Neural progenitor cell (in vitro differentiated cells): ENCODE results near the gene OXLD1. TPM values are rescaled to one million over a fixed set of nuclear protein-coding genes. Genes with fewer than 3 reads are reported as not detected.

Experiments used
- DNase-seq: peaks from one replicate; pipeline ENCODE4 v3.0.0-alpha.2; 2016; ENCODE audit warnings: low spot score
- H2AFZ ChIP-seq: fragments of 200-600 bp; sonication (generic); replicated peaks from 2 replicates; pipeline ENCODE4 v1.6.1; 2016; ENCODE audit warnings: antibody characterized with exemption
- H3F3A ChIP-seq: fragments of 200-600 bp; sonication (generic); 2 replicates; pipeline ENCODE4 v1.6.1; 2016; ENCODE audit warnings: antibody characterized with exemption, low read depth
- H3K27ac ChIP-seq: fragments of 200-600 bp; sonication (generic); 2 replicates; pipeline ENCODE4 v1.5.1; 2016; ENCODE audit warnings: mild to moderate bottlenecking
- H3K27me3 ChIP-seq: fragments of 200-600 bp; sonication (generic); 2 replicates; pipeline ENCODE4 v1.6.1; 2016; ENCODE audit warnings: mild to moderate bottlenecking, moderate library complexity
- H3K36me3 ChIP-seq: fragments of 200-600 bp; sonication (generic); 2 replicates; pipeline ENCODE4 v1.5.1; 2016
- H3K4me1 ChIP-seq: fragments of 200-600 bp; sonication (generic); 2 replicates; pipeline ENCODE4 v1.6.1; 2016; ENCODE audit warnings: mixed run types
- H3K4me2 ChIP-seq: fragments of 200-600 bp; sonication (generic); 2 replicates; pipeline ENCODE4 v1.6.1; 2016
- H3K4me3 ChIP-seq: fragments of 200-600 bp; sonication (generic); 2 replicates; pipeline ENCODE4 v1.5.1; 2016
- H3K79me2 ChIP-seq: fragments of 200-600 bp; sonication (generic); 2 replicates; pipeline ENCODE4 v1.6.1; 2016; ENCODE audit warnings: low read depth
- H3K9ac ChIP-seq: fragments of 200-600 bp; sonication (generic); 2 replicates; pipeline ENCODE4 v1.6.1; 2016
- H3K9me3 ChIP-seq: fragments of 200-600 bp; sonication (generic); 2 replicates; pipeline ENCODE4 v1.5.1; 2016; ENCODE audit warnings: low read depth
- H4K20me1 ChIP-seq: fragments of 200-600 bp; sonication (generic); 2 replicates; pipeline ENCODE4 v1.6.1; 2016; ENCODE audit warnings: low read depth
- H3K27ac Mint-ChIP-seq: 3 replicates; pipeline ENCODE4 v1.8.0; 2021; ENCODE audit warnings: mixed read lengths
- H3K27me3 Mint-ChIP-seq: 2 replicates; pipeline ENCODE4 v1.8.0; 2022; ENCODE audit warnings: low read depth, mild to moderate bottlenecking, inconsistent platforms, moderate library complexity, mixed read lengths; ENCODE audit not compliant: insufficient read depth
- H3K36me3 Mint-ChIP-seq: 3 replicates; pipeline ENCODE4 v1.8.0; 2021; ENCODE audit warnings: mixed read lengths
- H3K4me1 Mint-ChIP-seq: 3 replicates; pipeline ENCODE4 v1.8.0; 2021; ENCODE audit warnings: mixed read lengths
- H3K4me3 Mint-ChIP-seq: 3 replicates; pipeline ENCODE4 v1.8.0; 2021; ENCODE audit warnings: mild to moderate bottlenecking, moderate library complexity, mixed read lengths
- H3K9me3 Mint-ChIP-seq: 3 replicates; pipeline ENCODE4 v1.8.0; 2020; ENCODE audit warnings: mixed read lengths
- CTCF ChIP-seq: fragments of 200-600 bp; sonication (generic); IDR thresholded peaks from 2 replicates; pipeline ENCODE4 v1.5.1; 2017; ENCODE audit warnings: antibody characterized with exemption, mild to moderate bottlenecking
- EZH2 ChIP-seq: fragments of 200-600 bp; sonication (generic); IDR thresholded peaks from 2 replicates; pipeline ENCODE4 v1.6.1; 2017; ENCODE audit warnings: antibody characterized with exemption, mild to moderate bottlenecking, moderate library complexity
- EZH2phosphoT487 ChIP-seq: fragments of 200-600 bp; sonication (generic); IDR thresholded peaks from 2 replicates; pipeline ENCODE4 v1.6.1; 2017; ENCODE audit warnings: antibody characterized with exemption
- total RNA-seq: library from RNA; depleted of rRNA; stranded (reverse); fragments of >200 nt; gene quantifications from 2 replicates; pipeline ENCODE4 v1.2.3, GENCODE V29; 2015; ENCODE audit warnings: low replicate concordance

OXLD1 gene
- total RNA-seq, 1 donor from 2014 or later, result 11.9 TPM

GRCh38 chr17:81660441-81660840 is 6.0 kb downstream of the OXLD1 start:
- H3K4me3 ChIP-seq, result no peak overlapping the region
- no peaks in the 10 kb centered on the region for H3K9me3 ChIP-seq
- H3K27me3 ChIP-seq, result no peaks in the 10 kb centered on the region
- no peak overlapping the region for H3K9ac ChIP-seq
- no peaks in the 10 kb centered on the region for H3K36me3 ChIP-seq
- no peak for DNase-seq
- H3K4me1 ChIP-seq, result peaks cover under 1% of the 10 kb centered on the region
- peaks cover 7% of the 10 kb centered on the region for H3K79me2 ChIP-seq
- no peak overlapping the region for H3K27ac ChIP-seq
- H2AFZ ChIP-seq, result no peak overlapping the region
- no peak overlapping the region for H3K4me3 Mint-ChIP-seq
- no peak overlapping the region for H3K27ac Mint-ChIP-seq
- H3K27me3 Mint-ChIP-seq, result no peaks in the 10 kb centered on the region
- H3K4me2 ChIP-seq, result no peak overlapping the region
- no peaks in the 10 kb centered on the region for H3K9me3 Mint-ChIP-seq
- no peaks in the 10 kb centered on the region for H3K36me3 Mint-ChIP-seq
- no peaks in the 10 kb centered on the region for H4K20me1 ChIP-seq
- peaks cover under 1% of the 10 kb centered on the region for H3F3A ChIP-seq
- peaks cover 4% of the 10 kb centered on the region for H3K4me1 Mint-ChIP-seq
- TF ChIP-seq CTCF (no peak), EZH2 (no peak), EZH2phosphoT487 (no peak)

- H3K9ac ChIP-seq, result no peak overlapping the region
- no peaks in the 10 kb centered on the region for H3F3A ChIP-seq
- H3K27me3 Mint-ChIP-seq, result no peaks in the 10 kb centered on the region
Measured at GRCh38 chr17:81659038-81659437, 7.4 kb downstream of the OXLD1 start.

GRCh38 chr17:81656835-81657234 is 9.6 kb downstream of the OXLD1 start:
- Mint-ChIP-seq H3K9me3 (no peaks in the 10 kb centered on the region), H3K27me3 (peaks cover 2% of the 10 kb centered on the region), H3K36me3 (no peaks in the 10 kb centered on the region), H3K4me1 (peaks cover 14% of the 10 kb centered on the region), H3K27ac (no peak overlapping the region), H3K4me3 (no peak overlapping the region)
- no peaks in the 10 kb centered on the region for H3K27me3 ChIP-seq
- H3K4me1 ChIP-seq, result no peaks in the 10 kb centered on the region
- no peak for DNase-seq
- no peaks in the 10 kb centered on the region for H3F3A ChIP-seq
- no peak overlapping the region for H3K27ac ChIP-seq
- H3K36me3 ChIP-seq, result no peaks in the 10 kb centered on the region
- no peak overlapping the region for H3K4me3 ChIP-seq
- TF ChIP-seq CTCF, result no peak
- TF ChIP-seq EZH2phosphoT487, result no peak
- TF ChIP-seq EZH2, result no peak
- H3K9me3 ChIP-seq, result no peaks in the 10 kb centered on the region
- H4K20me1 ChIP-seq, result no peaks in the 10 kb centered on the region
- H3K9ac ChIP-seq, result no peak overlapping the region
- no peaks in the 10 kb centered on the region for H3K79me2 ChIP-seq
- no peak overlapping the region for H2AFZ ChIP-seq
- H3K4me2 ChIP-seq, result no peak overlapping the region

More at GRCh38 chr17:81659038-81659437, 7.4 kb downstream of the OXLD1 start:
- Histone ChIP-seq H2AFZ (no peak overlapping the region), H3K4me1 (no peaks in the 10 kb centered on the region), H3K36me3 (no peaks in the 10 kb centered on the region), H3K9me3 (no peaks in the 10 kb centered on the region), H3K27ac (no peak overlapping the region), H3K4me2 (no peak overlapping the region), H3K79me2 (no peaks in the 10 kb centered on the region), H3K27me3 (no peaks in the 10 kb centered on the region), H3K4me3 (no peak overlapping the region), H4K20me1 (no peaks in the 10 kb centered on the region)
- no peak for TF ChIP-seq EZH2
- DNase-seq, result no peak
- Mint-ChIP-seq H3K4me3 (no peak overlapping the region), H3K4me1 (peaks cover 3% of the 10 kb centered on the region), H3K36me3 (no peaks in the 10 kb centered on the region), H3K9me3 (no peaks in the 10 kb centered on the region), H3K27ac (no peak overlapping the region)

GRCh38 chr17:81656118-81656743 is 10.2 kb downstream of the OXLD1 start, which contains the start of gene PDE6G:
PDE6G (minus strand) TSS chr17:81656542; CDS start chr17:81653305, 3,237 bp downstream.
- Mint-ChIP-seq H3K27ac (peak within 1 kb of the TSS; percentile 25), H3K4me1 (peaks cover 15% of the 10 kb centered on the region)

More at GRCh38 chr17:81656118-81656743, 10.2 kb downstream of the OXLD1 start, which contains the start of gene PDE6G:
- H3K4me3 Mint-ChIP-seq, result peak within 1 kb of the TSS; percentile 13
- Histone ChIP-seq H3K27me3 (no peaks in the 10 kb centered on the region), H3K4me2 (no peak within 1 kb of the TSS), H3K79me2 (no peaks in the 10 kb centered on the region), H3K9ac (no peak within 1 kb of the TSS), H4K20me1 (no peaks in the 10 kb centered on the region), H2AFZ (no peak within 1 kb of the TSS), H3K27ac (no peak within 1 kb of the TSS), H3F3A (no peaks in the 10 kb centered on the region), H3K4me1 (no peaks in the 10 kb centered on the region), H3K4me3 (no peak within 1 kb of the TSS), H3K36me3 (no peaks in the 10 kb centered on the region), H3K9me3 (no peaks in the 10 kb centered on the region)
- no peaks in the 10 kb centered on the region for H3K9me3 Mint-ChIP-seq
- peaks cover 4% of the 10 kb centered on the region for H3K27me3 Mint-ChIP-seq
- H3K36me3 Mint-ChIP-seq, result no peaks in the 10 kb centered on the region
- no peak for TF ChIP-seq CTCF
- DNase-seq, result no peak
